NOMO-1 (cell line): ENCODE measurements around the gene RIPK4.
"Not testable (repeated sequence)": the region's sequence is repeated elsewhere in the genome, so short reads cannot be mapped to it uniquely, and the experiment has no call there.

Experiments
- DNase-seq, 2 experiments: peaks; one replicate each; lab custom pipeline; 2025; ENCODE audit not compliant: unreplicated experiment in 2 of 2; lab: John Stamatoyannopoulos, UW

Gene RIPK4

GRCh38 chr21:41741253-41742072, 25.4 kb downstream of the RIPK4 start:
- DNase-seq, result no peak

GRCh38 chr21:41740604-41741252, 26.1 kb downstream of the RIPK4 start:
- no peak for DNase-seq

GRCh38 chr21:41739936-41740335, 26.9 kb downstream of the RIPK4 start:
- DNase-seq, result no peak

GRCh38 chr21:41739011-41739410, 27.8 kb downstream of the RIPK4 start:
- no peak for DNase-seq

GRCh38 chr21:41737651-41738324, 29.1 kb downstream of the RIPK4 start:
- no peak for DNase-seq

GRCh38 chr21:41736423-41736822, 30.4 kb downstream of the RIPK4 start:
- DNase-seq, result no peak

- no peak for DNase-seq
These were observed 32.7 kb downstream of the RIPK4 start for GRCh38 chr21:41733951-41734689.

- no peak for DNase-seq
These were observed 35.8 kb downstream of the RIPK4 start for GRCh38 chr21:41731081-41731480.

- DNase-seq, result no peak
These were observed 36.5 kb downstream of the RIPK4 start for GRCh38 chr21:41730367-41730765.

GRCh38 chr21:41729701-41730366, 37.0 kb downstream of the RIPK4 start:
- no peak for DNase-seq

- DNase-seq, result no peak
These were observed 38.8 kb downstream of the RIPK4 start for GRCh38 chr21:41727784-41728763.

- DNase-seq, result no peak
These were observed 39.7 kb downstream of the RIPK4 start for GRCh38 chr21:41726970-41727783.

- no peak for DNase-seq
These were observed 40.3 kb downstream of the RIPK4 start for GRCh38 chr21:41726630-41726969.

GRCh38 chr21:41726058-41726558, 40.7 kb downstream of the RIPK4 start:
- DNase-seq, result no peak

GRCh38 chr21:41725421-41726031, 41.3 kb downstream of the RIPK4 start:
- no peak for DNase-seq

GRCh38 chr21:41723835-41724234, 43.0 kb downstream of the RIPK4 start:
- not testable (repeated sequence) for DNase-seq

GRCh38 chr21:41722052-41723018, 44.5 kb downstream of the RIPK4 start:
- DNase-seq, result no peak
